Astrocyte of the spinal cord (primary cell): ENCODE measurements around the gene PROX1.

ENCODE experiments used
- DNase-seq: peaks from one replicate; pipeline ENCODE4 v3.0.0; 2011; ENCODE audit warnings: low read depth, low spot score
- H3K4me3 ChIP-seq: 2 replicates; pipeline ENCODE4 v1.5.1; 2011; ENCODE audit warnings: low read depth, mild to moderate bottlenecking, low read length, moderate library complexity
- CTCF ChIP-seq: IDR thresholded peaks from 2 replicates; pipeline ENCODE4 v1.5.1; 2012; ENCODE audit warnings: low read depth, mild to moderate bottlenecking, low read length, inconsistent platforms
- in situ Hi-C: cut with HindIII; loops from 2 replicates; pipeline ENCODE4 v1.10.0; 2017; ENCODE audit warnings: low sequenced_read_pairs

Gene PROX1

GRCh38 chr1:213997038-213997771 lies 9.4 kb downstream of the PROX1 start:
- TF ChIP-seq CTCF: no peak
- DNase-seq: no peak
- in situ Hi-C loops: no loop called here
- no peak overlapping the region for H3K4me3 ChIP-seq

GRCh38 chr1:213997772-213998107 lies 10.0 kb downstream of the PROX1 start:
- in situ Hi-C loops: no loop called here
- H3K4me3 ChIP-seq: no peak overlapping the region
- TF ChIP-seq CTCF: no peak
- no peak for DNase-seq

GRCh38 chr1:213998785-213999184 lies 11.0 kb downstream of the PROX1 start:
- no peak for DNase-seq
- in situ Hi-C loops: no loop called here

GRCh38 chr1:213999732-214000131 lies 12.0 kb downstream of the PROX1 start:
- H3K4me3 ChIP-seq: no peak overlapping the region
- no peak for TF ChIP-seq CTCF
- DNase-seq: no peak
- in situ Hi-C loops: no loop called here

More at GRCh38 chr1:213998785-213999184, 11.0 kb downstream of the PROX1 start:
- no peak for TF ChIP-seq CTCF
- no peak overlapping the region for H3K4me3 ChIP-seq

GRCh38 chr1:214002060-214002459 lies 14.3 kb downstream of the PROX1 start:
- in situ Hi-C loops: no loop called here
- no peak for TF ChIP-seq CTCF
- H3K4me3 ChIP-seq: no peak overlapping the region
- no peak for DNase-seq

GRCh38 chr1:214002472-214002871 lies 14.7 kb downstream of the PROX1 start:
- TF ChIP-seq CTCF: no peak
- H3K4me3 ChIP-seq: no peak overlapping the region
- peak; percentile 84 for DNase-seq
- in situ Hi-C loops: no loop called here
